Prostate gland (tissue), 2 donors: Measurements from ENCODE around the gene CATSPER1. TPM values are rescaled to one million over a fixed set of nuclear protein-coding genes. Genes with fewer than 3 reads are reported as not detected.

Experiments used
- DNase-seq: peaks from one replicate; pipeline ENCODE4 v3.0.0-alpha.2; 2019; ENCODE audit warnings: low spot score
- H3K27ac ChIP-seq, 2 donors: fragments of 200-600 bp; sonication (generic); 2 replicates each; pipeline ENCODE4 v1.5.1; 2017 to 2019
- H3K27me3 ChIP-seq: fragments of 200-600 bp; sonication (generic); replicated peaks from 2 replicates; pipeline ENCODE4 v1.5.1; 2019; ENCODE audit not compliant: insufficient read depth
- H3K36me3 ChIP-seq, 2 donors: fragments of 200-600 bp; sonication (generic); 1 replicate in 1 of 2; 2 replicates in 1 of 2; pipeline versions ENCODE4 v1.5.1 to v1.8.1; 2017 to 2019
- H3K4me1 ChIP-seq: fragments of 200-600 bp; sonication (generic); replicated peaks from 2 replicates; pipeline ENCODE4 v1.5.1; 2019
- H3K4me3 ChIP-seq, 2 donors: fragments of 200-600 bp; sonication (generic); 2 replicates each; pipeline ENCODE4 v1.5.1; 2017 to 2019
- H3K9me3 ChIP-seq: fragments of 200-600 bp; sonication (generic); 2 replicates; pipeline ENCODE4 v1.5.1; 2017
- CTCF ChIP-seq, 4 experiments: fragments of 200-600 bp in 2 of 4; fragments of 450-650 bp in 2 of 4; sonication (generic) in 2 of 4; IDR thresholded peaks; 1 replicate in 3 of 4; 2 replicates in 1 of 4; pipeline ENCODE4 v1.5.1; 2016 to 2019; ENCODE audit warnings: antibody characterized with exemption in 4 of 4, mild to moderate bottlenecking in 2 of 4, moderate library complexity in 2 of 4
- POLR2A ChIP-seq: fragments of 450-650 bp; IDR thresholded peaks from one replicate; pipeline ENCODE4 v1.6.1; 2016; ENCODE audit warnings: antibody characterized with exemption, mild to moderate bottlenecking
- POLR2AphosphoS5 ChIP-seq: sonication (generic); formaldehyde crosslinking; IDR thresholded peaks from one replicate; pipeline ENCODE4 v1.6.1; 2017; ENCODE audit warnings: antibody characterized with exemption
- WGBS: methylation state at CpG from one replicate; pipeline ENCODE4 v1.1.5; 2018; 5-methylcytosine and 5-hydroxymethylcytosine counted together
- intact Hi-C: fragments of 100-400 bp; cut with DNase I; formaldehyde crosslinking; loops from one replicate; pipeline ENCODE4 v1.14.2; 2022
- total RNA-seq, 2 donors: library from RNA; depleted of rRNA; stranded (reverse); fragments of >200 nt; gene quantifications; one replicate each; pipeline ENCODE4 v1.1.0, GENCODE V29; 2016

CATSPER1 gene
- total RNA-seq, 2 donors from 2014 or later = 0.85 TPM; not detected in 1

DNA sequence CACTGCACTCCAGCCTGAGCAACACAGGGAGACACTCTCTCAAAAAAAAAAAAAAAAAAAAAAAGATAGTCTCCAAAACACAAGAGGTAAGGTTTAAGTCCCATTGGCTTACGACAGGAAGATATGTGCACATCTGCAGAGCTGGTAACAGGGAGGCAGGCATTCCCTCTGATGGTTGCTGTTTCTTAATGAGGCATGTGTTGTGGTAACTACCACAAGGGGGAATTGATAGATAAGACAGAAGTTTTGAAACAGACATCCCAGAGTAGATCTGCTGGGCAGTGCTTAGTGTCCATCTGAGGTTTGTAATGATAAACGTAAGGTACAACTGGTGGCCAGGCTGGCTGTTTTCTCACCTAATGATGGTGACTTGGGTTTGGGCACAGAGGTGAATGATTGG, 29.0 kb downstream of the CATSPER1 start:
- Histone ChIP-seq H3K27ac (no peak overlapping the region), H3K27me3 (no peaks in the 10 kb centered on the region), H3K4me3 (no peak overlapping the region), H3K36me3 (peaks cover 6 to 19% of the 10 kb centered on the region in 2 donors), H3K4me1 (peaks cover 2% of the 10 kb centered on the region), H3K9me3 (no peaks in the 10 kb centered on the region)
- intact Hi-C loops = no loop called here
- TF ChIP-seq CTCF (IDR thresholded peaks at IDR 0.05) (no peak), POLR2AphosphoS5 (no peak), POLR2A (no peak)
- DNase-seq = no peak
- WGBS = 80% methylated on average over 2 of the region's 2 CpGs

DNA sequence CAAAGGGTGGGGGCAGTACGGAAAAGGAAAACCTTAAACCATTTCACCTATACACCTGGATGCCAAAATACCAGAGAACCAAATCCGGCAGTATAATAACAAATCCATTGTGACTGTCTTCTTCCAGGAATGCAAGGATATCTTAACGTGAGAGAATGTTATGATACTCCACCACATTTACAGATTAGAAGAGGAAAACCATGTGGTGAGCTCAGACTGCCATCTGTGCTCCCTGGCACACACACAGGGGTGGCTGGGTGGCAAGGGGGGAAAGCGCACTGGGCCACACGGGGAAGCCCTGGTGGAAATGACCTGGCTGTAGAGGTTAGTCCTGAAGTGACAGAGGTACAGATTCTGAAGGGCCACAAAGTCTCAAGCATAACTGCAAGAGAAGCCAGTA, 34.2 kb downstream of the CATSPER1 start:
- no peak overlapping the region for H3K27ac ChIP-seq
- 80% methylated on average over 5 of the region's 5 CpGs for whole genome bisulfite sequencing
- TF ChIP-seq POLR2AphosphoS5 = no peak
- no peak for DNase-seq
- intact Hi-C loops = no loop called here
- H3K9me3 ChIP-seq = no peaks in the 10 kb centered on the region
- H3K27me3 ChIP-seq = no peaks in the 10 kb centered on the region
- H3K4me3 ChIP-seq = no peak overlapping the region
- no peaks in the 10 kb centered on the region for H3K36me3 ChIP-seq
- no peaks in the 10 kb centered on the region for H3K4me1 ChIP-seq

DNA sequence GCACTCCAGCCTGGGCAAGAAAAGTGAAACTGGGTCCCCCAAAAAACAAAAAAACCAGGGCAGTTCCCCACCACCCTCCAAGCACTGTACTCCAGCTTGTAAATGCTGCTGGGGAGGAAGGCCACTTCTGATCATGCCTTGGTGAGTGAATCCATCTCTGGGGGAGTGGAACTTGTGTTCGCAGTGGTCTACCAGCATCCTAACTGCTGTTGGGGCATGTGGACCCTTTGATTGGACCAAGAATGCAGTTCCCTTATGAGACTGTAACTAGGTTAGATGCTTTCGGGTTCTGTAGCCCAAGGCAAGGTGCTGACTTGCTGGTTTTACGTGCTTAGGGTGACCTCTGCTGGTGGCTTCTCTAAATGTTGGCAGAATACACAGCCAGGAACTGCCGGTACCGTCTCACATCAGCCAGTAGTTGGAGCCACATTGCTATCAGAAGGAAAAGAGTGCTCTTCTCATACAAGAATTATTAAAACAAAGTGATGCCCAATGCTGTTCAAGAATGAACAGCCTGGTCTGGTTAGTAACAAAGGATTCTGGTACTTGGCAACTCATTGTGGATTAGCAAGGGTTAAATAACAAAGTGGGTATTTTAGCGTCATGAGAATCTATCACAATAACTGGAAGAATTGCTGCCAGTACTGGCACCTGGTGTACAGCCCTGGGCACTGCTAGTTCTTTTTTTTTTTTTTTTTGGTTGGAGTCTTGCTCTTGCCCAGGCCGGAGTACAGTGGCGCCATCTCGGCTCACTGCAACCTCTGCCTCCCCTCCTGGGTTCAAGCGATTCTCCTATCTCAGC, 37.3 kb downstream of the CATSPER1 start:
- Histone ChIP-seq H3K36me3 (no peaks in the 10 kb centered on the region), H3K27me3 (no peaks in the 10 kb centered on the region), H3K9me3 (no peaks in the 10 kb centered on the region), H3K4me3 (no peak overlapping the region), H3K4me1 (no peaks in the 10 kb centered on the region), H3K27ac (no peak overlapping the region)
- intact Hi-C loops = loop anchor here (2.0 to 10.0 kb wide), 2 partner anchors 104 to 284 kb away; no protein-coding TSS in a partner anchor
- 18% methylated on average over 10 of the region's 10 CpGs for WGBS
- peak; percentile 93 for DNase-seq
- TF ChIP-seq POLR2AphosphoS5 (peak; percentile 90), CTCF (IDR thresholded peaks at IDR 0.05) (peak; percentile 45 to 99 (median 93)), POLR2A (no peak)

DNA sequence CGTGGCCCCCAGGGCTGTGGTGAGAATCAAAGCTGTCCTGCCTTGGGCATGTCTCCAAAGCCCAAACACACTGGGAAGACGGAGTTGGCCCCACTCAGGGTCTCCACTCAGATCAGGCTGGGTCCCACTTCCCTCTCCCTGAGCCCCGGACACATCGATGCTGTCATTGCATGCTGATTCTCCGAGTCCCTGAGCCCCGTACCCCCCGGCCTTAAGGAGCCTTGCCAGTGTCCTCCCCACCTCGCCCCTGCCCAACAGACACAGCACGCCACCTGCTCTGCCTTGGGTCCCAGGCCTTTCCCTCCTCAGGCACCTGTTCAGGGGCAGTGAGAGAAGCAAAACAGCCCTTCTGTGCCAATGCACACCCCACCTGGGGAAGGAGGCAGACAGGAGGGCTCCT, 38.9 kb downstream of the CATSPER1 start:
- 70% methylated on average over 9 of the region's 9 CpGs for WGBS
- H3K36me3 ChIP-seq = no peaks in the 10 kb centered on the region
- no peak overlapping the region for H3K27ac ChIP-seq
- H3K9me3 ChIP-seq = no peaks in the 10 kb centered on the region
- TF ChIP-seq POLR2A (no peak), POLR2AphosphoS5 (no peak), CTCF (IDR thresholded peaks at IDR 0.05) (no peak)
- intact Hi-C loops = loop anchor here (10.0 kb wide), 1 partner anchor 283 kb away; no protein-coding TSS in a partner anchor
- H3K27me3 ChIP-seq = no peaks in the 10 kb centered on the region
- DNase-seq = no peak
- H3K4me3 ChIP-seq = no peak overlapping the region
- H3K4me1 ChIP-seq = no peaks in the 10 kb centered on the region

DNA sequence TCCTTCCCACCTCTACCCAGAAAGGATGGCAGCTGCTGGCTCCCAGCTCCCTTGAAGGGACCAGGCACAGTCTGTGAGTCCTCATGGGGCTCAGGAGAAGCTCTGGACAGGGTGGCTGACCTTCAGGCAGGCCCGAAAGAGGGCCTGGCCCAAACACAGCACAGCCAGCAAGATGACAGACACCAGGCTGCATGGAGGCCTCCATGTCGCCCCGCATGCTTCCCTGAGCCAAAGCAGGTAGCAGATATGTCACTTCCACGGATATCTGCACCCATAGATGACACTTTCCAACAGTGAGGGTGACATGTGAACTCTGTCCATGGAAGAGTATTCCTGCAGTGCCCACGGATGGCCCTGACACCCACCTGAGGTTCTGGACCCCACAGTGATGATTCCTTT, 42.7 kb downstream of the CATSPER1 start:
- intact Hi-C loops = loop anchor here (10.0 kb wide), 1 partner anchor 279 kb away; no protein-coding TSS in a partner anchor
- H3K27me3 ChIP-seq = no peaks in the 10 kb centered on the region
- H3K36me3 ChIP-seq = no peaks in the 10 kb centered on the region
- H3K4me3 ChIP-seq = no peak overlapping the region
- no peaks in the 10 kb centered on the region for H3K4me1 ChIP-seq
- no peaks in the 10 kb centered on the region for H3K9me3 ChIP-seq
- H3K27ac ChIP-seq = no peak overlapping the region
- WGBS = 88% methylated on average over 5 of the region's 5 CpGs
- TF ChIP-seq POLR2A = no peak
- TF ChIP-seq POLR2AphosphoS5 = no peak
- TF ChIP-seq CTCF (IDR thresholded peaks at IDR 0.05) = no peak
- DNase-seq = no peak
